Fibroblast of villous mesenchyme (primary cell): Measurements from ENCODE around the gene KCNMB3. TPM values are rescaled to one million over a fixed set of nuclear protein-coding genes. Genes with fewer than 3 reads are reported as not detected.
"Not testable (repeated sequence)": the region's sequence is repeated elsewhere in the genome, so short reads cannot be mapped to it uniquely, and the experiment has no call there.

Experiments used
- DNase-seq: peaks from one replicate; pipeline ENCODE4 v3.0.0-alpha.2; 2010; ENCODE audit warnings: low read depth
- H3K4me3 ChIP-seq: 2 replicates; pipeline ENCODE4 v1.5.1; 2011; ENCODE audit warnings: low read depth, mild to moderate bottlenecking, low read length
- CTCF ChIP-seq: IDR thresholded peaks from 2 replicates; pipeline ENCODE4 v1.5.1; 2012; ENCODE audit warnings: low read depth, mild to moderate bottlenecking, low read length; ENCODE audit not compliant: insufficient read depth
- total RNA-seq: library from RNA; depleted of rRNA; stranded (reverse); fragments of >200 nt; gene quantifications from 2 replicates; pipeline ENCODE4 v1.2.3, GENCODE V29; 2012

KCNMB3 gene
- total RNA-seq, 1 donor, result 2.2 TPM

- H3K4me3 ChIP-seq, result no peak overlapping the region
- DNase-seq, result no peak
- TF ChIP-seq CTCF, result no peak
These were observed 25.1 kb upstream of the KCNMB3 start for GRCh38 chr3:179276001-179276400.

- not testable (repeated sequence) for H3K4me3 ChIP-seq, DNase-seq
These were observed 23.5 kb upstream of the KCNMB3 start for GRCh38 chr3:179274434-179274833.

GRCh38 chr3:179272385-179272784 lies 21.5 kb upstream of the KCNMB3 start:
- TF ChIP-seq CTCF, result peak; percentile 50
- H3K4me3 ChIP-seq, result no peak overlapping the region
- no peak for DNase-seq

- H3K4me3 ChIP-seq, result no peak overlapping the region
- TF ChIP-seq CTCF, result no peak
- no peak for DNase-seq
These were observed 18.3 kb upstream of the KCNMB3 start for GRCh38 chr3:179269152-179269707.

GRCh38 chr3:179268400-179269051 lies 17.6 kb upstream of the KCNMB3 start:
- DNase-seq, result no peak
- TF ChIP-seq CTCF, result no peak
- no peak overlapping the region for H3K4me3 ChIP-seq

- no peak overlapping the region for H3K4me3 ChIP-seq
- TF ChIP-seq CTCF, result no peak
- DNase-seq, result no peak
These were observed 15.8 kb upstream of the KCNMB3 start for GRCh38 chr3:179266701-179267211.

- no peak for TF ChIP-seq CTCF
- no peak for DNase-seq
- no peak overlapping the region for H3K4me3 ChIP-seq
These were observed 15.0 kb upstream of the KCNMB3 start for GRCh38 chr3:179265875-179266274.
